SU-DHL-6 (cell line): Measurements from ENCODE around the gene RNF187.

Experiments
- CTCF ChIP-seq: fragments of 200-600 bp; sonication (generic); IDR thresholded peaks from one replicate; pipeline ENCODE4 v1.5.1; 2017; ENCODE audit warnings: antibody characterized with exemption, mild to moderate bottlenecking, low read length, moderate library complexity; ENCODE audit not compliant: insufficient read depth, poor library complexity, severe bottlenecking
- EZH2phosphoT487 ChIP-seq: fragments of 200-600 bp; sonication (generic), shearing (Covaris generic); conservative IDR thresholded peaks from 2 replicates; pipeline ENCODE4 v1.6.1; 2018; ENCODE audit warnings: mild to moderate bottlenecking, antibody characterized with exemption, low read length, moderate library complexity, mixed read lengths

GRCh38 chr1:228483789-228484188 lies 3.4 kb upstream of the RNF187 start:
- no peak for TF ChIP-seq CTCF
- no peak for TF ChIP-seq EZH2phosphoT487
